HG03571 (cell line): Measurements from ENCODE around the gene KIAA0753.

Experiments
- ATAC-seq: cut with Tn5 transposase; IDR thresholded peaks from one replicate; pipeline ENCODE4 v1.9.1; 2021; ENCODE audit not compliant: unreplicated experiment

KIAA0753 gene

GRCh38 chr17:6549384-6550036 lies 91.0 kb downstream of the KIAA0753 start:
- no peak for ATAC-seq

- no peak for ATAC-seq
Observed at GRCh38 chr17:6548578-6549330, 91.8 kb downstream of the KIAA0753 start.

- ATAC-seq = no peak
Observed at GRCh38 chr17:6548034-6548433, 92.5 kb downstream of the KIAA0753 start.

- ATAC-seq = no peak
Observed at GRCh38 chr17:6547336-6547735, 93.2 kb downstream of the KIAA0753 start.

- ATAC-seq = no peak
Observed at GRCh38 chr17:6546069-6546718, 94.3 kb downstream of the KIAA0753 start.

GRCh38 chr17:6545291-6545690 lies 95.2 kb downstream of the KIAA0753 start:
- no peak for ATAC-seq

GRCh38 chr17:6544011-6544370 lies 96.5 kb downstream of the KIAA0753 start:
- no peak for ATAC-seq

- ATAC-seq = no peak
Observed at GRCh38 chr17:6543079-6544010, 97.2 kb downstream of the KIAA0753 start.

GRCh38 chr17:6542577-6542976 lies 97.9 kb downstream of the KIAA0753 start:
- no peak for ATAC-seq

GRCh38 chr17:6541886-6542285 lies 98.6 kb downstream of the KIAA0753 start:
- no peak for ATAC-seq

GRCh38 chr17:6539871-6540270 lies 100.6 kb downstream of the KIAA0753 start:
- no peak for ATAC-seq

GRCh38 chr17:6536566-6537065 lies 103.9 kb downstream of the KIAA0753 start:
- no peak for ATAC-seq

- no peak for ATAC-seq
Observed at GRCh38 chr17:6536053-6536452, 104.5 kb downstream of the KIAA0753 start.

GRCh38 chr17:6534846-6535514 lies 105.5 kb downstream of the KIAA0753 start:
- ATAC-seq = no peak

- ATAC-seq = no peak
Observed at GRCh38 chr17:6532441-6532885, 108.0 kb downstream of the KIAA0753 start.

- ATAC-seq = no peak
Observed at GRCh38 chr17:6531575-6531974, 108.9 kb downstream of the KIAA0753 start.

- ATAC-seq = no peak
Observed at GRCh38 chr17:6530324-6530920, 110.1 kb downstream of the KIAA0753 start.

- ATAC-seq = no peak
Observed at GRCh38 chr17:6528557-6528956, 112.0 kb downstream of the KIAA0753 start.
